Fibroblast of lung (primary cell): ENCODE results near the gene PCDH9. TPM values are rescaled to one million over a fixed set of nuclear protein-coding genes. Genes with fewer than 3 reads are reported as not detected.

ENCODE experiments used
- DNase-seq, 2 donors: peaks; one replicate each; pipeline versions ENCODE4 v3.0.0 to v3.0.0-alpha.2; 2010; ENCODE audit warnings: low read depth in 2 of 2
- H2AFZ ChIP-seq: 2 replicates; pipeline ENCODE4 v1.5.1; 2012; ENCODE audit warnings: low read length, control low read depth, inconsistent platforms
- H3K27ac ChIP-seq: 2 replicates; pipeline ENCODE4 v1.5.1; 2011; ENCODE audit warnings: low read length, control low read depth; ENCODE audit not compliant: insufficient read depth
- H3K27me3 ChIP-seq: 2 replicates; pipeline ENCODE4 v1.5.1; 2011; ENCODE audit warnings: mild to moderate bottlenecking, low read length; ENCODE audit not compliant: control insufficient read depth, insufficient read depth
- H3K36me3 ChIP-seq: 2 replicates; pipeline ENCODE4 v1.5.1; 2011; ENCODE audit warnings: low read length; ENCODE audit not compliant: control insufficient read depth, insufficient read depth
- H3K4me1 ChIP-seq: 2 replicates; pipeline ENCODE4 v1.5.1; 2011; ENCODE audit warnings: low read length; ENCODE audit not compliant: control insufficient read depth, insufficient read depth; ENCODE audit errors: extremely low read depth
- H3K4me2 ChIP-seq: 2 replicates; pipeline ENCODE4 v1.5.1; 2011; ENCODE audit warnings: low read length, control low read depth; ENCODE audit not compliant: insufficient read depth; ENCODE audit errors: extremely low read depth
- H3K4me3 ChIP-seq, 4 experiments: fragments of 200-600 bp in 1 of 4; sonication (generic) in 1 of 4; replicated peaks in 1 of 4; 2 replicates each; pipeline ENCODE4 v1.5.1; 2011 to 2016; ENCODE audit warnings: low read length in 4 of 4, low read depth in 3 of 4, mild to moderate bottlenecking in 3 of 4, control low read depth in 2 of 4, inconsistent platforms in 1 of 4, mixed read lengths in 1 of 4; ENCODE audit not compliant: insufficient read depth in 1 of 4; ENCODE audit errors: control extremely low read depth in 1 of 4
- H3K79me2 ChIP-seq: 2 replicates; pipeline ENCODE4 v1.5.1; 2012; ENCODE audit warnings: mild to moderate bottlenecking, low read length, inconsistent platforms; ENCODE audit not compliant: control insufficient read depth, insufficient read depth
- H3K9ac ChIP-seq: 2 replicates; pipeline ENCODE4 v1.5.1; 2011; ENCODE audit warnings: mild to moderate bottlenecking, low read length, control low read depth; ENCODE audit not compliant: insufficient read depth
- H3K9me3 ChIP-seq: 2 replicates; pipeline ENCODE4 v1.5.1; 2012; ENCODE audit warnings: low read depth, low read length; ENCODE audit not compliant: control insufficient read depth, insufficient read depth
- H4K20me1 ChIP-seq: 2 replicates; pipeline ENCODE4 v1.5.1; 2011; ENCODE audit warnings: low read length; ENCODE audit not compliant: control insufficient read depth, insufficient read depth; ENCODE audit errors: extremely low read depth
- EZH2 ChIP-seq: IDR thresholded peaks from 2 replicates; pipeline ENCODE4 v1.5.1; 2012; ENCODE audit warnings: low read length, control low read depth, mild to moderate bottlenecking; ENCODE audit errors: missing control alignments
- polyA plus RNA-seq, 2 donors: library from polyadenylated mRNA; depleted of rRNA in 1 of 2; stranded (reverse) in 1 of 2; unstranded in 1 of 2; fragments of >200 nt; gene quantifications; 2 replicates each; pipeline ENCODE4 v1.2.1, GENCODE V29; 2011 to 2012; ENCODE audit warnings: missing spikeins in 1 of 2
- total RNA-seq: library from RNA; depleted of rRNA; stranded (reverse); fragments of >200 nt; gene quantifications from 2 replicates; pipeline ENCODE4 v1.2.1, GENCODE V29; 2014
- TF ChIP-seq, protein P1 (sequence below), 2 donors: IDR thresholded peaks in 1 of 2; conservative IDR thresholded peaks in 1 of 2; 1 replicate in 1 of 2; 2 replicates in 1 of 2; pipeline ENCODE4 v1.5.1; 2011 to 2012; ENCODE audit warnings: low read length in 2 of 2, control low read depth in 1 of 2, inconsistent platforms in 1 of 2, low read depth in 1 of 2, mild to moderate bottlenecking in 1 of 2

The PCDH9 gene
- total and polyA plus RNA-seq, 2 donors (not counting 1 experiment from before 2014, with no cell fraction given): 0.50 to 0.67 TPM

DNA sequence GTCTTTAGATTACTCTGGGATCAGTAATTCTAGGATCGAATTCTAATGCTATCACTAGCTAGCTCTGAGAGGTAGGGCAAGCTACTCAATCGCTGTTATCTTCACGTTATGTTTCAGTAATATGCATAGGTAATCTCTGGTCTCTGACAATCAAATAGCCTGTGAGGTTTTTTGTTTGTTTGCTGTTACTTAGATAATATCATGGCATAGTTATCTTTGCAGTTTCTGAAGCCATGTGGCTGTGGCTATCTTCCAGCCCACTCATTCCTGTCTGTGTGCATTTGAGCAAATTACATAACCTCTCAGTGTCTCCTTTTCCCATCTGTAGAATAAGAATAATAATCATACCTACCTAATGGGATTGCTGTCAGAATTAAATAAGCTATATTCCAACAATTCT, 330.2 kb downstream of the PCDH9 start:
- Histone ChIP-seq H3K4me1 (no peaks in the 10 kb centered on the region), H3K4me2 (no peak overlapping the region), H3K79me2 (no peaks in the 10 kb centered on the region), H3K27me3 (no peaks in the 10 kb centered on the region), H4K20me1 (no peaks in the 10 kb centered on the region), H3K27ac (no peak overlapping the region), H3K9ac (no peak overlapping the region), H2AFZ (no peak overlapping the region), H3K36me3 (no peaks in the 10 kb centered on the region), H3K4me3 (no peak overlapping the region), H3K9me3 (no peaks in the 10 kb centered on the region)
- DNase-seq: peak in 1 of 2 donors; percentile 39
- TF ChIP-seq EZH2: no peak
- TF ChIP-seq, protein P1, sequence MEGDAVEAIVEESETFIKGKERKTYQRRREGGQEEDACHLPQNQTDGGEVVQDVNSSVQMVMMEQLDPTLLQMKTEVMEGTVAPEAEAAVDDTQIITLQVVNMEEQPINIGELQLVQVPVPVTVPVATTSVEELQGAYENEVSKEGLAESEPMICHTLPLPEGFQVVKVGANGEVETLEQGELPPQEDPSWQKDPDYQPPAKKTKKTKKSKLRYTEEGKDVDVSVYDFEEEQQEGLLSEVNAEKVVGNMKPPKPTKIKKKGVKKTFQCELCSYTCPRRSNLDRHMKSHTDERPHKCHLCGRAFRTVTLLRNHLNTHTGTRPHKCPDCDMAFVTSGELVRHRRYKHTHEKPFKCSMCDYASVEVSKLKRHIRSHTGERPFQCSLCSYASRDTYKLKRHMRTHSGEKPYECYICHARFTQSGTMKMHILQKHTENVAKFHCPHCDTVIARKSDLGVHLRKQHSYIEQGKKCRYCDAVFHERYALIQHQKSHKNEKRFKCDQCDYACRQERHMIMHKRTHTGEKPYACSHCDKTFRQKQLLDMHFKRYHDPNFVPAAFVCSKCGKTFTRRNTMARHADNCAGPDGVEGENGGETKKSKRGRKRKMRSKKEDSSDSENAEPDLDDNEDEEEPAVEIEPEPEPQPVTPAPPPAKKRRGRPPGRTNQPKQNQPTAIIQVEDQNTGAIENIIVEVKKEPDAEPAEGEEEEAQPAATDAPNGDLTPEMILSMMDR (conservative IDR thresholded peaks at IDR 0.05 in 1 of 2, IDR thresholded peaks at IDR 0.05 in 1 of 2; ENCODE audit: low read depth in 1 of 2, low read length in 2 of 2): no peak

DNA sequence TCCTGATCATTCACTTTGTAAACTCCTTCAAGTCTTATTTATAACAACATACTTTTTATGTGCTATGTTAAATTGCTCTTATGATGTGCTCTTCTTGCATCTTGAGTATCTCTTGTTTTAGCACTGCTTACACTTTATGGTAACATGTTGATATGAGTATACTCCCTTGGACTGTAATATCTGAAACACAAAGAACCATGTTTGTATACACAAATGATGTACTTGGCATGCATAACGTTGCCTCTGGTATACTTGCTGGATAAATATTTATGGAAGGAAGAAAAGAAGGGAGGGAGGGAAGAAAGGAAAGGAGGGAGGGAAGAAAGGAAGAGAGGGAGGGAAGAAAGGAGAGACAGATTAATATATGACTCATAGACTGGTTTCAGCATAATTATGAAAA, 333.2 kb downstream of the PCDH9 start:
- H3K4me1 ChIP-seq: no peaks in the 10 kb centered on the region
- H3K27ac ChIP-seq: no peak overlapping the region
- peak in 1 of 2 donors; percentile 50 for DNase-seq
- TF ChIP-seq, protein P1 (conservative IDR thresholded peaks at IDR 0.05 in 1 of 2, IDR thresholded peaks at IDR 0.05 in 1 of 2; ENCODE audit: low read depth in 1 of 2, low read length in 2 of 2): no peak
- no peak for TF ChIP-seq EZH2
- no peaks in the 10 kb centered on the region for H3K27me3 ChIP-seq
- H3K36me3 ChIP-seq: no peaks in the 10 kb centered on the region
- H3K4me2 ChIP-seq: no peak overlapping the region
- H2AFZ ChIP-seq: no peak overlapping the region
- H3K9ac ChIP-seq: no peak overlapping the region
- H4K20me1 ChIP-seq: no peaks in the 10 kb centered on the region
- H3K79me2 ChIP-seq: no peaks in the 10 kb centered on the region
- H3K9me3 ChIP-seq: no peaks in the 10 kb centered on the region
- no peak overlapping the region for H3K4me3 ChIP-seq

DNA sequence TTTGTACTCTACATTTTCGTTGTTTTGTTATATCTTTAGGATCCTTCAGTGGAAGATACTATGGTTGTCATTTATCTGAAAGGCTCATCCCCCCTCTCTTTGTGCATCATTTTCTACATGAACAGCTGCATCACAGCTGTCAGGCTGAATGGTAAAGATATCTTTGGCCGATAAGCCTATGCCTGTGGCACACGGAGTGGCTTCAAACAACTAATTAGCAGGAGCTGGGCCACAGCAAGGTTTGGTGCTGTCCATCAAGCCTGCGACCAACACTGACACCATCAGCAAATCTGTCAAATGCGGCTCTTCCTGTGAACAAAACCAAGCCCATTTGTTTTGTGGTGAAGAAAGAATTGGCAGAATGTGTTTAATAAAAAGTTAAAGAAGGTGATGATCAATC, 334.4 kb downstream of the PCDH9 start:
- Histone ChIP-seq H3K9me3 (no peaks in the 10 kb centered on the region), H3K4me3 (no peak overlapping the region), H3K27me3 (no peaks in the 10 kb centered on the region), H3K27ac (no peak overlapping the region), H3K4me1 (no peaks in the 10 kb centered on the region), H3K79me2 (no peaks in the 10 kb centered on the region), H4K20me1 (no peaks in the 10 kb centered on the region), H3K4me2 (no peak overlapping the region), H3K36me3 (no peaks in the 10 kb centered on the region), H2AFZ (no peak overlapping the region), H3K9ac (no peak overlapping the region)
- no peak for TF ChIP-seq EZH2
- TF ChIP-seq, protein P1 (conservative IDR thresholded peaks at IDR 0.05 in 1 of 2, IDR thresholded peaks at IDR 0.05 in 1 of 2; ENCODE audit: low read depth in 1 of 2, low read length in 2 of 2): no peak
- DNase-seq: no peak
